Neural crest cell (in vitro differentiated cells): Measurements from ENCODE around the gene PDCD11. TPM values are rescaled to one million over a fixed set of nuclear protein-coding genes. Genes with fewer than 3 reads are reported as not detected.
"Not testable (repeated sequence)": the region's sequence is repeated elsewhere in the genome, so short reads cannot be mapped to it uniquely, and the experiment has no call there.

Source experiments
- DNase-seq: peaks from one replicate; pipeline ENCODE4 v3.0.0; 2021; ENCODE audit warnings: low read depth, mixed read lengths, low spot score
- H3K27ac Mint-ChIP-seq: one replicate; pipeline ENCODE4 v1.8.0; 2021; ENCODE audit warnings: mild to moderate bottlenecking, mixed read lengths; ENCODE audit not compliant: unreplicated experiment
- H3K27me3 Mint-ChIP-seq: 2 replicates; pipeline ENCODE4 v1.8.0; 2021; ENCODE audit warnings: low read depth, mild to moderate bottlenecking, mixed read lengths
- H3K36me3 Mint-ChIP-seq: 2 replicates; pipeline ENCODE4 v1.8.0; 2021; ENCODE audit warnings: low read depth, mild to moderate bottlenecking, mixed read lengths
- H3K4me1 Mint-ChIP-seq: 2 replicates; pipeline ENCODE4 v1.8.0; 2021; ENCODE audit warnings: mixed read lengths
- H3K4me3 Mint-ChIP-seq: one replicate; pipeline ENCODE4 v1.8.0; 2021; ENCODE audit warnings: mild to moderate bottlenecking, mixed read lengths
- H3K9me3 Mint-ChIP-seq: 2 replicates; pipeline ENCODE4 v1.8.0; 2021; ENCODE audit warnings: mixed read lengths
- CTCF ChIP-seq: fragments of 200-600 bp; sonication (generic); conservative IDR thresholded peaks from 2 replicates; pipeline ENCODE4 v1.5.0; 2021; ENCODE audit warnings: antibody characterized with exemption, mild to moderate bottlenecking
- total RNA-seq: library from RNA; stranded (reverse); gene quantifications from 2 replicates; pipeline ENCODE4 v1.2.1, GENCODE V29; 2021

The PDCD11 gene
- total RNA-seq, 1 donor from 2014 or later = 74.1 TPM

- TF ChIP-seq CTCF = no peak
- no peaks in the 10 kb centered on the region for H3K27me3 Mint-ChIP-seq
- H3K4me3 Mint-ChIP-seq = peak overlapping the region; percentile 100
- DNase-seq = no peak
- no peaks in the 10 kb centered on the region for H3K9me3 Mint-ChIP-seq
- H3K4me1 Mint-ChIP-seq = peaks cover 48% of the 10 kb centered on the region
- H3K36me3 Mint-ChIP-seq = peaks cover 6% of the 10 kb centered on the region
- H3K27ac Mint-ChIP-seq = peak overlapping the region; percentile 99
Measured at GRCh38 chr10:103397191-103397825, 882 bp downstream of the PDCD11 start.

DNA sequence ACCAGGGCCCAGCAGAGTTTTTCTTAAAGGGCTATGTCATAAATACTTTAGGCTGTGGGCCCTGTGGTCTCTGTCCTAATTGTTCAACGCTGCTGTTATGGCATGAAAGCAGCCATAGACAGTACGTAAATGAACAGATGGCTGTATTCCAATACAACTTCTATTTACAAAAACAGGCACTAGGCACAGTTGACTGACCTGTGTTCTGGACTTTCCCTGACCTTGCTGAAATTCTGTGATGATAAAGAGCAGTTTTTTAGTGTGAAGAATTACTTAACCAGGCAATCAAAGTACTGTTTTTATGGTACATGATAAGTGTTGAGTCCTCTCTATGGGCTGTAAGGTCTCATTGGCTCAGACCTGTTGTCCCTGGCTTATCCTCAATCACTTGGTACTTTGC, 17.1 kb downstream of the PDCD11 start:
- Mint-ChIP-seq H3K4me1 (no peaks in the 10 kb centered on the region), H3K4me3 (no peak overlapping the region), H3K9me3 (no peaks in the 10 kb centered on the region), H3K27me3 (no peaks in the 10 kb centered on the region), H3K36me3 (peaks cover 18% of the 10 kb centered on the region), H3K27ac (no peak overlapping the region)
- TF ChIP-seq CTCF = no peak
- no peak for DNase-seq

GRCh38 chr10:103415581-103415980, 19.2 kb downstream of the PDCD11 start:
- Mint-ChIP-seq H3K27ac (no peak overlapping the region), H3K27me3 (no peaks in the 10 kb centered on the region), H3K4me1 (no peaks in the 10 kb centered on the region), H3K36me3 (peaks cover 15% of the 10 kb centered on the region), H3K9me3 (no peaks in the 10 kb centered on the region), H3K4me3 (no peak overlapping the region)
- no peak for DNase-seq
- TF ChIP-seq CTCF = no peak

- H3K27ac Mint-ChIP-seq = no peak overlapping the region
- peaks cover 15% of the 10 kb centered on the region for H3K36me3 Mint-ChIP-seq
- DNase-seq = peak; percentile 40
- TF ChIP-seq CTCF = peak; percentile 79
- H3K4me1 Mint-ChIP-seq = no peaks in the 10 kb centered on the region
- no peaks in the 10 kb centered on the region for H3K9me3 Mint-ChIP-seq
- no peak overlapping the region for H3K4me3 Mint-ChIP-seq
- H3K27me3 Mint-ChIP-seq = no peaks in the 10 kb centered on the region
Measured at GRCh38 chr10:103416436-103417147, 20.2 kb downstream of the PDCD11 start.

GRCh38 chr10:103417148-103417469, 20.7 kb downstream of the PDCD11 start:
- not testable (repeated sequence) for H3K4me1 Mint-ChIP-seq, H3K27me3 Mint-ChIP-seq, DNase-seq, H3K9me3 Mint-ChIP-seq, H3K27ac Mint-ChIP-seq, H3K4me3 Mint-ChIP-seq
- peak; percentile 0 for TF ChIP-seq CTCF
- H3K36me3 Mint-ChIP-seq = peaks cover 15% of the 10 kb centered on the region
